ENCODE measurements around the gene ULBP2.
"Not testable (repeated sequence)": the region's sequence is repeated elsewhere in the genome, so short reads cannot be mapped to it uniquely, and the experiment has no call there.

Gene ULBP2

DNA sequence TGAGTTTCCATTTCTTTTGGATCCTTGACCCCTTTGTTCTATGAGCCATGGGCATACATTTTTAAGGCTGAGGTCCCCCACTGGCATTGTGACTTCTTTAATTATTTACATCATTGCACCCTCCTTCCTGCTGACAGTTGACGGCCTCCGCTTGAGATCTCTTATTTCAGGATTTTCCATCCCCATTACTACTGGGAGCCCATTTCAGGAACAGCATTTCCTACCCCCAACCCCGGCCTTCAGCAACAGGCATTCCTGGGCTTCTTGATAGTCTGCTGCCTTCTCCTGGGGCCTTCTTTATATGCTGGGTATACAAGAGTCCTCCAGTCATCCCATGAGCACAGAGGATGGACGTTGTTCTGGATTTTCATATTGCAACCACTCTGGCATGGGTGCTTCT, 25.8 kb downstream of the ULBP2 start:
- FAIRE-seq = no peak
- no peak for DNase-seq (ENCODE audit: low spot score)

DNA sequence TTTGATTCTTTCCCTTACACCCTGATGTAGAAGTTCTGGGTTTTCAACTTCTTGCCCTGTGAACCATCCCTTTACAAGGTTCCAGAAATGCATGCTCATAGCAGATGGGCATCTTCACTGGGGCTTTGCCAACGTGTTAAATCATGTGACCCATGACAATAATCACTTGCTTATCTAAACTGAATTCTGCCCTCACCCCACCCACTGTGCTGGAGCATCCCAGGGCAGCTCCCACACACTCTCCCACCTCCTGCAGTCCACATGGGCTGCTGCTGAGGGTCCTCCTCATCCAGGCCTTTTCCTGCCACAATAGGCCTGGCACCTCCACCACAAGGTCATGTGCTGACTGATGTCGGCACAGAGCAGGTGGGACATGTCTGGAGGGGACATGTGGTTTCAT, 26.2 kb downstream of the ULBP2 start:
- not testable (repeated sequence) for DNase-seq (ENCODE audit: low spot score); FAIRE-seq

DNA sequence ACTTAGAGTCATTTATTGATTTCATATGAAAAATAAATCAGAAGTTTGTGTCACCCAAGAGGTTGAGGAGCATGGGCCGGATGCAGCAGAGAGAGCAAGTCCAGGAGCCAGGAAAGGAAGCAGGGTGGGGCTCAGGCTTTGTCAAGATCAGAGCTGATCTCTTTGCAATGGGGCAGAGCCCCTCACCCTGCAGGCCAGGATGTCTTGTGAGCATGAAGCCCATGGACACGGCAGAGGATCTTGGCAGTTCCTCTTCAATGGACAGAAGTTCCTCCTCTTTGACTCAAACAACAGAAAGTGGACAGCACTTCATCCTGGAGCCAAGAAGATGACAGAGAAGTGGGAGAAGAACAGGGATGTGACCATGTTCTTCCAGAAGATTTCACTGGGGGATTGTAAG, 27.1 kb downstream of the ULBP2 start:
- DNase-seq (ENCODE audit: low spot score); FAIRE-seq: not testable (repeated sequence)

DNA sequence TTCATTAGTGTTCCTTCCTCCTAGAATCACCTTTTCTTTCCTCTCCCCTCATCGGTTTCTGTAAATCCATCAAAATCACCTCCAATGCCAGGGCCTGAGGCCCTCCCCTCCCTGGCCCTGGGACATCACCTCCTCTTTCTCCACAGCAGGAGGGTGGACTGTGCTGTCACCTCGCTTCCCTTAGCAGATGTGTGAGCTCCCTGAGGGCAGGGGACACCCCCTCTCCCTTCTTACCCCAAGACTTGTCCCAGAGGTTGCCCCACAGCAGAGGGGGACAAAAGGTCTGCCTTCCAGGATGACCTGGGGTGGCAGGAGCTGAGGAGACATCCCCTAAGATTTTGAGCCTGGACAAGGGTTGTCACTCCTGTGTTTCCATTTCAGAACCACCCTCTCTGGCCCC, 27.8 kb downstream of the ULBP2 start:
- no peak for FAIRE-seq
- no peak for DNase-seq (ENCODE audit: low spot score)

DNA sequence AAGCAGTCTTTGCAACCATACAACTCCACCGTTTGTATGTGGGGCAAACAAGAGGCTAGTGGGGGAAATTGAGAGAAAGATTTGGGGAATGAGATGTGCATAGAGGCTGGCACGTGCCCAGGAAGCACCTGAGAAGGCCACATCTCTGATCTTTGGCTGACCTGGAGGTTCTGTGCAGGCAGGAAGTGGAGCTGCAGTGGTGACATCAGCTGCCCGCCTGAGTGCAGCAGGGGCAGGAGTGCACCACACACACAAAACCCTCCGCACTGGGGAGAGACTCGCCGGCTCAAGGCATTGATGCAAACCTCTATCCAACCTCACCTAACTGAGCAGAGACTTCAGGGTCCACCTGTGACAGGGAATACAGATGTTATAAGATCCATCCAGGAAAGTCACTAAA, 32.6 kb downstream of the ULBP2 start:
- not testable (repeated sequence) for DNase-seq (ENCODE audit: low spot score); FAIRE-seq

DNA sequence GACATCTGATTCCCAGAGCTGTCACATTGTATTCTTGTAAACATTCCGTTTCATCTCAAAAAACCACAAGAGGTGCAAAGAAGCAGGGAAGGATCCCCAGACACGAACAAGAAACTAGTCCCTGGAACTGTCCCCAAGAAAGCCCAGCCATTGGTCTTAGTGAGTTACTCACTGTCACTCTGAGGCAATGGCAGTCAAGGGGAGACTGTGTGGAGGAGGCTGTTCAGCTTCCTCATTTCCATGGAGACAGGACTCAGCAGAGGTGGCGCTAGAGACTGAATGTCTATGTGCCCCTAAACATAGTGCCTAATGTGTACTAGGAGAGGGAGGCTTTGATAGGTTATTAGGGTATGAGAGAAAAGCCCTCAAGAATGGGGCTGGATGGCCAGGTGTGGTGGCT, 33.0 kb downstream of the ULBP2 start:
- FAIRE-seq (no peak), DNase-seq (ENCODE audit: low spot score) (no peak)

DNA sequence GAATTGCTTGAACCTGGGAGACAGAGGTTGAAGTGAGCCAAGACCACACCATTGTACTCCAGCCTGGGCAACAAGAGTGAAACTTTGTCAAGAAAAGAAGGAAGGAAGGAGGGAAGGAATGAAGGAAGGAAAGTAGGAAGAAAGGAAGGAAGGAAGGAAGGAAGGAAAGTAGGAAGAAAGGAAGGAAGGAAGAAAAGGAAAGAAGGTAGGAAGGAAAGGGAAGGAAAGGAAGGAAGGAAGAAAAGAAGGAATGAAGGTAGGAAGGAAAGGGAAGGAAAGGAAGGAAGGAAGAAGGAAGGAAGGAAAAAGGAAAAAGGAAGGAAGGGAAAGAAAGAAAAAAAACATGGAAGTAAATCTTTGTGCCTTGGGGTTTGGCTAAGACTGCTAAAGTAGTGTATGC, 33.6 kb downstream of the ULBP2 start:
- DNase-seq (ENCODE audit: low spot score) = no peak
- no peak for FAIRE-seq

DNA sequence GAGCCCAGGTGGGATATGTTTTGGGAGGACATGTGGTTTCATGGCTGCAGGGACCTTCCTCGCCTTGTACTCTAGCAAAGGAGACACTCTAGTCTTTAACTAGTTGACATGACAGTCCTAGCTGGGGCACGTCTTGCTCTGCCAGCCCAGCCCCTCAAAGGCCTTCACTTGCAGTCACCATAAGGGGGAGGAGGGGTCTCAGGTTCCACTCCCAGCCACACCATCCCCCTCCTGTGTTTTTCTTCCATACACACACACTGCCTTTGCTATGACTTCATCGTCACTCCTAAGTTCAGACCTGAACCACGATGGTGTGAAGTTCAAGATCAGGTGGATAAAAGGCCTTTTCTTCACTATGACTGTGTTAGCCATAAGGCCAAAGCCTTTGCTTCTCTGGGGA, 35.4 kb downstream of the ULBP2 start:
- DNase-seq (ENCODE audit: low spot score) (no peak), FAIRE-seq (no peak)

DNA sequence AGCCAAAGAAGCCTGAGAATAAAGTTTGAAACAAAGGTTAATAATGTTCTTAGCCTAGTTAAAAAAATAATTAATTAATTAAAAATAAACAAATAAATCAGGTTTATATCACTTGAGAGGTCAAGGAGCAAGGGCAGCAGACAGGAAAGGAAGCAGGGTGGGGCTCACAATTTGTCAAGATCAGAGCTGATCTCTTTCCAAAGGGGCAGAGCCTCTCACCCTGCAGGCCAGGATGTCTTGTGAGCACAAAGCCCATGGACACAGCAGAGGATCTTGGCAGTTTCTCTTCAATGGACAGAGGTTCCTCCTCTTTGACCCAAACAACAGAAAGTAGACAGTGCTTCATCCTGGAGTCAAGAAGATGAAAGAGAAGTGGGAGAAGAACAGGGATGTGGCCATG, 36.8 kb downstream of the ULBP2 start:
- DNase-seq (ENCODE audit: low spot score) (no peak), FAIRE-seq (no peak)

DNA sequence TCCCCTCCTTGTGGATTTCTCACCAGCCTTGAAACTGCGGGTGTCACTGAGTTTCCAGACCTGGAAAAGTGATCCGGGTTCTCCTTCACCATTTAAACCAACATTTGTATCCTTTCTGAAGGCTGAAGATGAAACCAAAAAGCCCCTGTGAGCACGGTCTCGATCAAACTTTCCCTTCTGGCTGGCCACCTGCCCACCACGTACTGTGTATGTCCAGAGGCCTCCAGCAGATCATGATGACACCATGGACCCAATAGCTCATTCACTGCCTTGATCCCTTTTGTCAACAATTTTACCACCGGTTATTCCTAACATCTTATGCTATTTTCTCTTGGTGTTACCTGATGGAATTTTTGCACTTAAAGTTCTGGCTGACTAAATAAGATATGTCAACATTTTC, 37.5 kb downstream of the ULBP2 start:
- no peak for DNase-seq (ENCODE audit: low spot score)
- no peak for FAIRE-seq

DNA sequence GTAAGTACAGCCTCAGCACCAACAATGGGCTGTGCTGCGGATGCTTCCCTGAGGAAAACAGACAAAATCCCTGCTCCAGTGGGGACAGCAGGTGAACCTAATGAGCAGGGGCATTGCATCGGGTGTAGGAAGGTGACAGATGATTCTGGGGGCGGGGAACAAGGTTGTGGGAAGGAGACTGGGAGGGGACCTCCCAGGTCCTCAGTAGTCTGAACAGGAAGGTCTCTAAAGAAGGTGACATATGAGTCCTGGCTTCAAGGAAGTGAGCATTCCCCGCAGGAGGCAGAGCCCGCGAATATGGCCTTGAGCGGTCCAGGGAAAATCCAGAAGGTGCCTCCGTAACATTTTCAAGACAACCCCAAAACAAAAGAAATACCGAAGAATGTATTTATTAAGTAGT, 41.3 kb downstream of the ULBP2 start:
- DNase-seq (ENCODE audit: low spot score) (no peak), FAIRE-seq (no peak)

DNA sequence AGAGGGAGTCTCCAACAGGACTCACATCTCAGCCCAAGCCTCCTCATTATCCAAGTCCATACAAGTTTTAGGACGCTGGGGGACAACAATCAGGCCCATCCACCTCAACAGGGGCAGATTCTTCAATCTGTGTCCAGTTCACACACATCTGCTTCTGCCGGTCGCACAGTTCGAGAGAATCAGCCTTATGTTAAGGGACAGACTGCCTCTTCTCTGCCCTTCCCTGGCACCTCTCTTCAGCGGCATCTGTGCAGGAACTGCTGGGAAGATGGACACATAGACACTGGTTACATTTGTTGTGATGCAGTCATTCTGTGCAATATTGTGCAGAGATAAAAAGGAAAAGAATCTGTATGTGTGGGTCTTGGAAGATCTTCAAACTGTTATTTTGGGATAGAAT, 43.0 kb downstream of the ULBP2 start:
- FAIRE-seq = no peak
- no peak for DNase-seq (ENCODE audit: low spot score)

DNA sequence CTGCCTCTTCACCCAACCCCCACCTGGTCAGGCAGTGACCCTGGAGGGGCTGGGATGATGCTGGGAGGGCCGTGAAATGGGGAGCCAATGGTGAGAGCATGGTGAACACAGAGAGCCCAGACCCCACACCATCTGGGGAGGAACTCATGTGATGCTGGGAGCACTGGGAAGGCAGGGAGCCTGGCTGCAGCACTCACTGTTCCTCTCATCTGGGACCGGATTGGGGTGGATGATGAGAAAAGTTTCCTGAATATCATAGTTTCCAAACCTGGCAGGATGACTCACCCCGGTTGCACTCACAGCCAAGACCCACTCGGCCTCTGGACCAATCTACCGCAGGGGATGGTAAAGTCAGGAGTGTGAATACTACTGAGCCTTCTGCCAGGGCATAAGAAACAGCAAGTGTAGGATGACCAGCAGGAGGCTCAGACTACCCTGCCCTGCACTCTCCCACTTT, 43.7 kb downstream of the ULBP2 start:
- DNase-seq (ENCODE audit: low spot score) = no peak
- FAIRE-seq = no peak

DNA sequence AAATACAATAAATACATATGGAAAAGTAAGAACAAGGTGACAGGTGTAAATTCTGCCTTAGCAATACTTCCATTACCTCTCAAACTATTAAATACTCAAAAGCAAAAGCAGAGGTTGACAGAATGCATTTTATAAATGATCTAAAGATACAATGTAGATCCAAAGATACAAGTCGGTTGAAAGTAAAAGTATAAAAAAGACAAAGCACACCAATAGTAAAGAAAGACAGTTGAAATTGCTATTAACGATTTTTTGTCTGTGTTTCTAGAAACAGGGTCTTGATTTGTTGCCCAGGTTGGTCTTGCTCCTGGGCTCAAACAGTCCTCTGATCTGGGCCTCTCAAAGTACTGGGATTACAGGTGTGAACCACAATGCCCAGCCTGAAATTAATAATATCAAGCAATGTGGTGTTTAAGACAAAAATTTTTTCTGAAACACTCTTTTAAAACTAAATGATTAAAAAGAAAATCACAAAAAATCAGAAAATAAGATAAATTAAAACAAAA, 45.8 kb downstream of the ULBP2 start:
- DNase-seq (ENCODE audit: low spot score) = no peak
- no peak for FAIRE-seq

DNA sequence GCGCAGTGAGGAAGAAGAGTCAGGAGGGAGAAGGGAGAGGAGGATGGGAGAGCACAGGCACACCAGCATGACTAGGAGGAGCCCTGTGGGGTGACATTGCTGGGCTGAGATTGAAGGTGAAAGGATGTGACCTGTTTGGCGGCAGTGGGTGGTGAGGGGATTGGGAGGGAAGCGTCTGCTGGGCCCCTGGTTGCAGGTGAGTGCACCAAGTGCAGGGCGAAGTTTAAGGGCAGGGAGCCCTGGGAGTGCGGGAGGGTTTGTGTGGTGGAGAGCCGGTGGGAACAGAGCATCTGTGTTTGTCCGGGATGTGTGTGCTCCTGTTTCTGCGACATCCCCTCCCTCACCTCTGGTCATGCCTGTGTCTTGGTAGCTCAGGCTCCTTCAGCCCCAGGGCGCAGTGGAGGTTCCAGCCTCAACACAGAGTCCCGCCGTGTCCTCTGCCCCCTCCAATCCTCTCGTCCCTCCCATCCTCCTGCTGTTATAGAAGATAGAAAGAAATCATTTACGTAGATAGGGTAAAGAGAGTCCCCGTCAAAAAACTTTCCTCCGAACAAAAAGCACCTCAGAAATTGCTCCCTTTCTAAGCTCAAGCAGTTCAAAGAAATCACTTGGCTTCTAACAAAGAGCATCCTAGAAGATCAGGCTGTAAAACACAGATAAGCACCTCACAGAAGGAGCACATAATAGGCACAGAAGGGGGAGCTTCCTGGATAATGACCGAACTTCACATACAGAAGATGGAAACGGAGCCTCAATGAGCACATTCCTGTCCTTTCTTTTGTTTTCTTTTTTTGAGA, 46.9 kb downstream of the ULBP2 start:
- no peak for DNase-seq (ENCODE audit: low spot score)
- no peak for FAIRE-seq

DNA sequence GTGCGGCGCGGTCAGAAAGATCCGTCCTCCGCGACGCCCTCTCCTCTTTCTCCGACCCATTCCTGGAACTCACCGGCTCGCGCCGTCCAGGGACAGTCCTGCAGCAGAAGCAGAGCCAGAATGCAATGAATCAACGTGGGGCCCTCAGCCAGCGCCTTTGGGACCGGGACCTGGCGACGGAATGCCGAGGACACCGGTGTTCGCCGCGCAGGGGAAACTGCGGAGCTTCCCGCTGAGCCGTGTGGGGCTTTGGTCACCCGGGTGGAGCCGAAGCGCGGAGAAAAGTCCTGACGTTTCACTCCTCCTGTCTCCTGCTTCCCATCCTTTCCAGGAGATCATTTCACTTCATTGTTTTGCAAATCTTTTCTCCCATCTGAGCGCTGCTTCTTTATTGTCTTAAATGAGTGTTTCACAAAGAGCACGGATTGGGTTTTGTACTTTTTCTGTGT, 48.4 kb downstream of the ULBP2 start:
- FAIRE-seq (no peak), DNase-seq (ENCODE audit: low spot score) (no peak)

DNA sequence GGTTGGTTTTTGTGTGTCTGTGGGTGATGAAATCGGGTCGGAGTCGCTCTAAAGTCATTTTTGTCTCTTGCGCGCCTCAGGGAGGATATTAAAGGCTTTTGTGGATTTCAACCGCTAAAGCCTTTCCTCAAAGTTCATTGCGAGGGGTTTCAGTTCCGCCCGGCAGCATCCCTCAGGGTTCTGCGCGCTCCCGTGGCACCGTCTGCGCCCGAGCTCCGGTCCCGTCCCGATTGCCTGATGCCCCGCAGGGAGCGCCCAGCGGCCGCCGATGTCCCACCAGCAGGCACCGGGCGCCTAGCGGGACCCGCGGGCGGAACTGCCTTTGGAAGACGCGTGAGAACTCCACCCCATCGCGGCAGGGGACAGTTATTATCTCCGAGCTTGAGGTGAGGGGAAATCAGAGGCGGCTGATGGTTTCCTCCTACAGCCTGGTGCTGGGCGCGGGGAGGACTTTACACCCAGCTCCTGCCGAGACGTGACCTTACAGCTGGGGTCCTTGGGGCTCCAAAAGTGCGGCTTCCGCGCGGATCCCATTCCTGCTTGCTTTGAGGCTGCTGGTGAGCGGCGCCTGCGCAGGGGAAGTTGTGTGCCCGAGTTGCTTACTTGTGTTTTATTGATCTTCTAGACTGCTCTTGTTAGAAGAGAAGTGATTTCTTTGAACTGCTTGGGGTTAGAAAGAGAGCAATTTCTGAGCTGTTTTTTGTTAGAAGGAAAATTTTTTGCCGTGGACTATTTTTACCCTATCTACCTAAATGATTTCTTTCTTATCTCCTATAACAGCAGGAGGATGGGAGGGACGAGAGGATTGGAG, 49.1 kb downstream of the ULBP2 start:
- DNase-seq (ENCODE audit: low spot score) (no peak), FAIRE-seq (no peak)

DNA sequence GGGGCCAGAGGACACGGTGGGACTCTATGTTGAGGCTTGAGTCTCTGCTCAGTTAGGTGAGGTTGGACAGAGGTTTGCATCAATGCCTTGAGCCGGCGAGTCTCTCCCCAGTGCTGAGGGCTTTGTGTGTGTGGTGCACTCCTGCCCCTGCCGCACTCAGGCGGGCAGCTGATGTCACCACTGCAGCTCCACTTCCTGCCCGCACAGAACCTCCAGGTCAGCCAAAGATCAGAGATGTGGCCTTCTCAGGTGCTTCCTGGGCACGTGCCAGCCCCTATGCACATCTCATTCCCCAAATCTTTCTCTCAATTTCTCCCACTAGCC, 49.6 kb downstream of the ULBP2 start:
- FAIRE-seq; DNase-seq (ENCODE audit: low spot score): not testable (repeated sequence)

DNA sequence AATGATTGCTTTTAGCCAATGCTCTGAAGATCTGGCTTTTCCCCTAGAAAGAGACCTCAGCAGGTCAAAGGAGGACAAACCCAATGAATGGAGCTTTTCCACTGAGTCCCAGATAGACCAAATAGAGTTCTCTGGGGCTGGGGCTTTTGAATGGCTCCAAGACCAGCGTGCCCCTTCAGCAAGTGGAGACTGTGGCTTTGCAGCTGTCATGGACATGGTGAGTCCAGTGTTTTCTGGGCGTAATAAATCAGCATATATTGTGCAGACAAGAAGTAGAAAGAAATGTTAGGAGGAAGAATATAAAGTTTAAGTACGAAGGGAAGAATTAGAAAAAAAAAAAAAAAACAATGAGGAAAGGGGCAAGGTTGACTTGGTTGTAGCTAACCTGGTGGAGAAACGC, 50.0 kb downstream of the ULBP2 start:
- no peak for FAIRE-seq
- DNase-seq (ENCODE audit: low spot score) = no peak

DNA sequence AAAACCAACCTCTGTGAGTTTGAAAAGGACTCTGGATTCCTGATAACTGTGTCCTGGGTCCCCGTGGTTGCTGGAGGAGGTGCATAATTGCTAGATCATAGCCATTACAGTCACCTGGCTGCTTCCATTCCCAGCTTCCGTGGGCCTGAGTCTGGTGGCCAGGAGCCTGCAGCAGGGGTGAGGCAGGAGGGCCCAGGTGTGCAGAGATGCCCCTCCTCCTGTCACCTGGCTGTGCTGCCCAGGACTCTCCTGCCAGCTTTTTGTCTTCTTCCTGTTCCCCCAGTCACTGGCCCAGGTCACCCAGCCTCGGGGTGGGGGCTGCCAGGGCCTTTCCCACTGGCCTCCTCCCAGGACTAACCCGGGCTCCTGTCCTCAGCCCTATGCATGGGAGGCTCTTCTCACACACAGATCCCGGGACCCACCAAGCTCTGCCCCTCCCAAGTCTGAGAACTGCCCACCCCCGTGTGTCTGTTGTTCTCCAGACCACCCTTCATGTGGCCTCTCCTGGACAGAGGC, 53.5 kb downstream of the ULBP2 start:
- FAIRE-seq (no peak), DNase-seq (ENCODE audit: low spot score) (no peak)

DNA sequence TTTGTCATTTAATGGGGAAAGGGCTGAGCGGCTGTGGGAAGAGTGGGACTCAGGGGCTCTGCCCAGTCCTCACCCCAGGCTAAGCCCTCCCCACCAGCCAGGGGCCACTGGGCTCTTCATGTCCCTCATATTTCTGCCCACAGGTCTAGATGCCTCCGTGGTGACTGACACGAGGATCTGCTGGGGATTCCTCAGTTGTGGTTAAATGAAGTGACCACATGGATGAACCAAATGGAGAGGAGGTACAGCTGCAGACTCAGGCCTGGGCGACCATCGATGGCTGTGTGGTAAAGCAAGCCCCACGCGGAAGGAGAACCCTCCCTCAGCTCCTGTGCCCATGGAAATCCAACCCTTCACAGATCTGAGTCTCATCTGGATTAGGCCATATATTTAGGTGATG, 54.2 kb downstream of the ULBP2 start:
- no peak for DNase-seq (ENCODE audit: low spot score)
- FAIRE-seq = no peak

All from RCC 7860 (cell line).